H1 (cell line): ENCODE results near the gene BCAS4. TPM values are rescaled to one million over a fixed set of nuclear protein-coding genes. Genes with fewer than 3 reads are reported as not detected.

ENCODE experiments used
- MAFK ChIP-seq: IDR thresholded peaks from 2 replicates; pipeline ENCODE4 v1.6.1; 2012; ENCODE audit warnings: low read depth, mild to moderate bottlenecking, improper control_type of control experiment, low read length
- polyA plus RNA-seq, 7 experiments: library from polyadenylated mRNA; depleted of rRNA in 3 of 7; stranded (reverse) in 5 of 7; unstranded in 2 of 7; fragments of >200 nt in 5 of 7; fragments of 200-250 nt in 2 of 7; gene quantifications; 1 replicate in 5 of 7; 2 replicates in 1 of 7; 4 replicates in 1 of 7; pipeline versions ENCODE4 v1.2.1 to v1.2.3, GENCODE V29; 2011 to 2013; ENCODE audit warnings: missing spikeins in 2 of 7, mixed read lengths in 2 of 7
- total RNA-seq: library from RNA; stranded (reverse); fragmentation: NEBNext Ultra II Directional; extraction: Animal tissue kit (Norgen Biotek cat#: 25700); gene quantifications from 2 replicates; pipeline ENCODE4 v1.2.1, GENCODE V29; 2021

BCAS4 gene
- total and polyA plus RNA-seq, 2 of the 8 experiments (the other 6 are each of a cell fraction or from before 2014, with no cell fraction given): 21.2 to 23.6 TPM

GRCh38 chr20:50774515-50774914 lies 20.3 kb upstream of the BCAS4 start (continued):
- TF ChIP-seq MAFK: no peak
